HEK293 (cell line): Measurements from ENCODE around the gene NDRG4.

Source experiments
- ATF2 ChIP-seq: fragments of 450-650 bp; formaldehyde crosslinking; IDR thresholded peaks from 2 replicates; pipeline ENCODE4 v1.5.1; 2016; ENCODE audit warnings: missing biosample characterization, missing genetic modification characterization, low read depth
- CTCF ChIP-seq: fragments of 450-650 bp; formaldehyde crosslinking; IDR thresholded peaks from 2 replicates; pipeline ENCODE4 v1.5.1; 2016; ENCODE audit warnings: missing biosample characterization, missing genetic modification characterization
- PRDM10 ChIP-seq: fragments of 450-650 bp; formaldehyde crosslinking; IDR thresholded peaks from 2 replicates; pipeline ENCODE4 v1.5.1; 2016; ENCODE audit warnings: missing biosample characterization, missing genetic modification characterization
- ZBTB11 ChIP-seq: fragments of 450-650 bp; formaldehyde crosslinking; conservative IDR thresholded peaks from 2 replicates; pipeline ENCODE4 v1.5.1; 2016; ENCODE audit warnings: low read depth, missing biosample characterization, missing genetic modification characterization
- ZBTB49 ChIP-seq: fragments of 450-650 bp; formaldehyde crosslinking; IDR thresholded peaks from 2 replicates; pipeline ENCODE4 v1.5.1; 2016; ENCODE audit warnings: missing biosample characterization, missing genetic modification characterization, low read depth
- ZBTB8A ChIP-seq: fragments of 450-650 bp; formaldehyde crosslinking; IDR thresholded peaks from 2 replicates; pipeline ENCODE4 v1.5.1; 2016; ENCODE audit warnings: missing biosample characterization, missing genetic modification characterization
- ZNF133 ChIP-seq: fragments of 450-650 bp; formaldehyde crosslinking; IDR thresholded peaks from 2 replicates; pipeline ENCODE4 v1.5.1; 2016; ENCODE audit warnings: missing biosample characterization, missing genetic modification characterization
- ZNF280D ChIP-seq: fragments of 450-650 bp; formaldehyde crosslinking; IDR thresholded peaks from 2 replicates; pipeline ENCODE4 v1.5.1; 2016; ENCODE audit warnings: missing biosample characterization, missing genetic modification characterization
- ZNF335 ChIP-seq: fragments of 450-650 bp; formaldehyde crosslinking; conservative IDR thresholded peaks from 2 replicates; pipeline ENCODE4 v1.5.1; 2016; ENCODE audit warnings: missing biosample characterization, missing genetic modification characterization
- ZNF621 ChIP-seq: fragments of 450-650 bp; formaldehyde crosslinking; IDR thresholded peaks from 2 replicates; pipeline ENCODE4 v1.5.1; 2017; ENCODE audit warnings: missing biosample characterization, missing genetic modification characterization
- ZNF626 ChIP-seq: fragments of 450-650 bp; sonication (Bioruptor Pico); formaldehyde crosslinking; IDR thresholded peaks from 2 replicates; pipeline ENCODE4 v1.5.1; 2018; ENCODE audit warnings: missing biosample characterization, missing genetic modification characterization, inconsistent platforms

- TF ChIP-seq ZNF280D (tag by site-specific recombination): no peak
- no peak for TF ChIP-seq ZBTB49 (tag by site-specific recombination)
- no peak for TF ChIP-seq CTCF (tag by site-specific recombination)
- no peak for TF ChIP-seq PRDM10 (tag by site-specific recombination)
- TF ChIP-seq ZNF133: no peak
- no peak for TF ChIP-seq ZBTB8A
- TF ChIP-seq ZNF621 (tag by site-specific recombination): no peak
- TF ChIP-seq ZBTB11: no peak
- no peak for TF ChIP-seq ZNF335 (tag by site-specific recombination)
- no peak for TF ChIP-seq ATF2 (tag by site-specific recombination)
- TF ChIP-seq ZNF626 (tag by site-specific recombination): no peak
These were observed 8.8 kb downstream of the NDRG4 start for GRCh38 chr16:58508671-58509251.
